HG03460 (cell line): Measurements from ENCODE around the gene SDHD.
"Not testable (repeated sequence)": the region's sequence is repeated elsewhere in the genome, so short reads cannot be mapped to it uniquely, and the experiment has no call there.

Experiments
- ATAC-seq: cut with Tn5 transposase; IDR thresholded peaks from one replicate; pipeline ENCODE4 v1.9.1; 2021; ENCODE audit not compliant: unreplicated experiment

The SDHD gene

GRCh38 chr11:112086422-112087191, at the start of gene SDHD, which contains the start of gene TIMM8B:
SDHD (plus strand) TSS chr11:112086873; CDS start chr11:112086908, 35 bp downstream.
TIMM8B (minus strand) TSS chr11:112086756; CDS start chr11:112086723, 33 bp downstream.
- peak; percentile 86 for ATAC-seq

- no peak for ATAC-seq
These were observed 49.1 kb upstream of the SDHD start for GRCh38 chr11:112037527-112037926.

GRCh38 chr11:112042161-112042960, 44.3 kb upstream of the SDHD start:
- ATAC-seq = no peak

- no peak for ATAC-seq
These were observed 43.7 kb upstream of the SDHD start for GRCh38 chr11:112042961-112043304.

- no peak for ATAC-seq
These were observed 41.7 kb upstream of the SDHD start for GRCh38 chr11:112044961-112045360.

- ATAC-seq = not testable (repeated sequence)
These were observed 40.0 kb upstream of the SDHD start for GRCh38 chr11:112046647-112047046.

GRCh38 chr11:112048256-112048655, 38.4 kb upstream of the SDHD start:
- not testable (repeated sequence) for ATAC-seq

- ATAC-seq = no peak
These were observed 36.9 kb upstream of the SDHD start for GRCh38 chr11:112049777-112050176.

GRCh38 chr11:112050721-112051120, 36.0 kb upstream of the SDHD start:
- peak; percentile 81 for ATAC-seq

GRCh38 chr11:112051768-112052167, 34.9 kb upstream of the SDHD start:
- no peak for ATAC-seq

- ATAC-seq = no peak
These were observed 29.5 kb upstream of the SDHD start for GRCh38 chr11:112057170-112057569.

GRCh38 chr11:112058103-112058502, 28.6 kb upstream of the SDHD start:
- no peak for ATAC-seq

- ATAC-seq = no peak
These were observed 23.8 kb upstream of the SDHD start for GRCh38 chr11:112062923-112063322.

GRCh38 chr11:112073941-112074811, 12.5 kb upstream of the SDHD start, which contains the start of the genes NKAPD1 and PIH1D2:
NKAPD1 (plus strand) TSS chr11:112074299; CDS start chr11:112075575, 1,276 bp downstream.
PIH1D2 (minus strand) TSS chr11:112074017; CDS start chr11:112073174, 843 bp downstream.
- ATAC-seq = peak; percentile 84

GRCh38 chr11:112082729-112083128, 3.9 kb upstream of the SDHD start:
- ATAC-seq = no peak

GRCh38 chr11:112085822-112086421, 751 bp upstream of the SDHD start:
- peak; percentile 28 for ATAC-seq

- ATAC-seq = no peak
These were observed 539 bp downstream of the SDHD start for GRCh38 chr11:112087212-112087611.

- ATAC-seq = not testable (repeated sequence)
These were observed 8.6 kb downstream of the SDHD start for GRCh38 chr11:112095302-112095701.

GRCh38 chr11:112096194-112096593, 9.5 kb downstream of the SDHD start:
- ATAC-seq = no peak

- no peak for ATAC-seq
These were observed 11.3 kb downstream of the SDHD start for GRCh38 chr11:112097734-112098528.
